ENCODE measurements around the gene SLC43A1. TPM values are rescaled to one million over a fixed set of nuclear protein-coding genes. Genes with fewer than 3 reads are reported as not detected.

Gene SLC43A1
- total RNA-seq, 2 donors from 2014 or later: 8.4 to 9.1 TPM

DNA sequence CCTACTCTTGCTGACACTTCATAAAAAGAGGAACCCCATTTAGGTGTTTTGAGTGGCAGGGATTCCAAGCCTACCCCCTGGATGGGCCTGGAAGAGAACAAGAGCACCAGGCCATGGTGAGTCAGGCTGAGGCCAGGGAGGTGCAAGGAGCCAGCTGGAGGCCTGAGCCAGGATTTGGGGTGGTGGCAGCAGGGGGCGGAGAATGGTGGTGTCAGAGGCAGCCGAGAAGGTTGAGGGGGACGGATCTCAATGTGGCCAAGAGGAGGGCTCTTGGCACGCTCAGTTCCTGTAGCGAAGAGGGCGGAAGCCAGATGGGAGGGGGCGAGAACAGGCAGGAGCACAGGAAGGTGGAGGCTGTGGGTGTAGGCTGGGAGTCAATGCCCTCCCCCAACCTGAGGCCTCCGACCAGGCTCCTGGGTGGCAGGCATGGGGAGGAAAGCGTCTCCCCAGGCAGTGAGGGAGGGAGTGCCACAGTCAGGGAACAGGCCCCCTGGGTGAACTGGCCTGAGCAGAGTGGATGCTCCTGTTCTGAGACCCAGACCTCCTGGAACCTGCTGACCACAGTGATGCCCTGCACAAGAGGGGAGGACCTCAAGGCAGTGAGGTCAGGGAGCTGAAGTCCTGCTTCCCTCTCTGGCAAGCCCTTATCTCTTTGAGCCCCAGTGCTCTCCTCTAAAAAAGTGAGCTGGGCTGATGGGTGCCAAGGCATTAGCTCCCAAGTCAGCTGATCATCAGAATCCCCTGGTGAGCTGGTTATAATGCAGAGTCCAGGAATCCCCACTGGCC, 41.3 kb downstream of the SLC43A1 start:
- Histone ChIP-seq H3K9ac (ENCODE audit: extremely low read depth, low read length, poor library complexity, severe bottlenecking) (no peak overlapping the region), H3K4me3 (ENCODE audit: low read length) (no peak overlapping the region), H3K4me1 (ENCODE audit: control insufficient read depth, insufficient read depth, low read length) (no peaks in the 10 kb centered on the region), H3K27me3 (ENCODE audit: control insufficient read depth, insufficient read depth, low read length, poor library complexity, severe bottlenecking) (peaks cover 89% of the 10 kb centered on the region), H3K9me3 (ENCODE audit: control insufficient read depth, low read length) (no peaks in the 10 kb centered on the region), H3K36me3 (ENCODE audit: control insufficient read depth, insufficient read depth, low read length) (no peaks in the 10 kb centered on the region), H3K27ac (ENCODE audit: low read depth, low read length) (no peak overlapping the region)
- TF ChIP-seq, protein P1, sequence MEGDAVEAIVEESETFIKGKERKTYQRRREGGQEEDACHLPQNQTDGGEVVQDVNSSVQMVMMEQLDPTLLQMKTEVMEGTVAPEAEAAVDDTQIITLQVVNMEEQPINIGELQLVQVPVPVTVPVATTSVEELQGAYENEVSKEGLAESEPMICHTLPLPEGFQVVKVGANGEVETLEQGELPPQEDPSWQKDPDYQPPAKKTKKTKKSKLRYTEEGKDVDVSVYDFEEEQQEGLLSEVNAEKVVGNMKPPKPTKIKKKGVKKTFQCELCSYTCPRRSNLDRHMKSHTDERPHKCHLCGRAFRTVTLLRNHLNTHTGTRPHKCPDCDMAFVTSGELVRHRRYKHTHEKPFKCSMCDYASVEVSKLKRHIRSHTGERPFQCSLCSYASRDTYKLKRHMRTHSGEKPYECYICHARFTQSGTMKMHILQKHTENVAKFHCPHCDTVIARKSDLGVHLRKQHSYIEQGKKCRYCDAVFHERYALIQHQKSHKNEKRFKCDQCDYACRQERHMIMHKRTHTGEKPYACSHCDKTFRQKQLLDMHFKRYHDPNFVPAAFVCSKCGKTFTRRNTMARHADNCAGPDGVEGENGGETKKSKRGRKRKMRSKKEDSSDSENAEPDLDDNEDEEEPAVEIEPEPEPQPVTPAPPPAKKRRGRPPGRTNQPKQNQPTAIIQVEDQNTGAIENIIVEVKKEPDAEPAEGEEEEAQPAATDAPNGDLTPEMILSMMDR (conservative IDR thresholded peaks at IDR 0.05): no peak
- Mint-ChIP-seq H3K4me3 (no peak overlapping the region), H3K27ac (no peak overlapping the region), H3K9me3 (no peaks in the 10 kb centered on the region), H3K4me1 (peaks cover 2% of the 10 kb centered on the region), H3K27me3 (ENCODE audit: insufficient read depth) (peaks cover 86% of the 10 kb centered on the region), H3K36me3 (ENCODE audit: low read depth) (no peaks in the 10 kb centered on the region)
- DNase-seq: peak; percentile 60
- 60 to 73% methylated on average over 4 to 9 of the region's 9 CpGs for WGBS, 2 experiments (ENCODE audit: insufficient coverage in 1 of 2, insufficient read length in 1 of 2)

DNA sequence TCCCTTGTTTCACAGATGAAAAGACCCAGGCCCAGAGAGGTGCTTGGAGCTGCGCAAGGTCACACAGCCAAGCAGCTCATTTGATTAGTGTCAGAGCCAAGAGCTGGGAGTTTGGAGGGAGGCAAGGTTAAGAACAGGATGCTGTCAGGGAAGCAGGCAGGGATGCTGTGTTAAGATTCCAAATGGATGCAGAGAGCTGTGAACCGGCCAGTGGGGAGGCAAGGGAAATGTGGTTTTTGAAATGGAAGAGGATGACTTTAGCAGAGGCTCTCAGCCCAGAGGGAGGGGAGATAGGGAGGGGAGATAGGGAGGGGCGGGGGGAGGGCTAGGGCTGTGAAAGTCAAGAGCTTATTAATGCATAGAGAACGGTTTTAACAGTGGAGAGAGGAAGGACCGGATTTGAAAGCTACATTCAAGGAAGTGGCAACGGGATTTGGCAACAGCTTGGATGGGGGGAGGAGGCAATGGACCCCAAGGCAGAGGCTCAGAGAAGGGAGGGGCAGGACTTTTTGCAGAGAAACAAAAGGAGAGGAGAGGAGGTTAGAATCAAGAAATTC, 42.1 kb downstream of the SLC43A1 start:
- no peak overlapping the region for H3K4me3 ChIP-seq (ENCODE audit: low read length)
- H3K4me1 Mint-ChIP-seq: peaks cover 2% of the 10 kb centered on the region
- no peaks in the 10 kb centered on the region for H3K4me1 ChIP-seq (ENCODE audit: control insufficient read depth, insufficient read depth, low read length)
- peaks cover 89% of the 10 kb centered on the region for H3K27me3 ChIP-seq (ENCODE audit: control insufficient read depth, insufficient read depth, low read length, poor library complexity, severe bottlenecking)
- H3K4me3 Mint-ChIP-seq: no peak overlapping the region
- 19 to 40% methylated on average over 3 to 6 of the region's 6 CpGs for WGBS, 2 experiments (ENCODE audit: insufficient coverage in 1 of 2, insufficient read length in 1 of 2)
- H3K9me3 ChIP-seq (ENCODE audit: control insufficient read depth, low read length): no peaks in the 10 kb centered on the region
- no peak overlapping the region for H3K27ac Mint-ChIP-seq
- H3K9ac ChIP-seq (ENCODE audit: extremely low read depth, low read length, poor library complexity, severe bottlenecking): no peak overlapping the region
- no peaks in the 10 kb centered on the region for H3K36me3 ChIP-seq (ENCODE audit: control insufficient read depth, insufficient read depth, low read length)
- H3K27ac ChIP-seq (ENCODE audit: low read depth, low read length): no peak overlapping the region
- no peaks in the 10 kb centered on the region for H3K9me3 Mint-ChIP-seq
- TF ChIP-seq, protein P1 (conservative IDR thresholded peaks at IDR 0.05): no peak
- H3K36me3 Mint-ChIP-seq (ENCODE audit: low read depth): no peaks in the 10 kb centered on the region
- peaks cover 85% of the 10 kb centered on the region for H3K27me3 Mint-ChIP-seq (ENCODE audit: insufficient read depth)
- DNase-seq: peak; percentile 45

DNA sequence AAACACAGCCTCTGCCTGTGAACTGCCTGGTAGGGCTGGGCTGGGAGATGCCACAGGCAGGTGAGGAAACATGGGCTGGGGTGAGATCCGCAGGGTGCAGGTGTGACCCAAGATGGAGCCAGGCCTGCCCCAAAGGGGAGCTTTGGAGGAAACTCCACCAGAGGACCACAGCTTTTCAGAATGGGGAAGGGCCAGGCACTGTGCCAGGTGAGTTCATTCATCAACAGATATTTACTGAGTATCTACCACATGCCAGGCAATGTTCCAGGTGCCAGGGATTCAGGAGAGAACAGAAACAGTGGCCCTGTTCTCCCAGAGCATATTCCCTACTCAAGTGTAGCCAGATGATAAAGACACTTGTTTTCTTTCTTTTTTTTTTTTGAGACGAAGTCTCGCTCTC, 44.0 kb downstream of the SLC43A1 start:
- H3K27ac ChIP-seq (ENCODE audit: low read depth, low read length): no peak overlapping the region
- H3K9me3 ChIP-seq (ENCODE audit: control insufficient read depth, low read length): no peaks in the 10 kb centered on the region
- Mint-ChIP-seq H3K4me1 (peaks cover 7% of the 10 kb centered on the region), H3K27ac (no peak overlapping the region), H3K27me3 (ENCODE audit: insufficient read depth) (peaks cover 84% of the 10 kb centered on the region), H3K9me3 (no peaks in the 10 kb centered on the region), H3K36me3 (ENCODE audit: low read depth) (no peaks in the 10 kb centered on the region), H3K4me3 (no peak overlapping the region)
- H3K4me1 ChIP-seq (ENCODE audit: control insufficient read depth, insufficient read depth, low read length): no peaks in the 10 kb centered on the region
- 86% methylated on average over 3 of the region's 3 CpGs; no CpG with 5 or more reads in 1 of the 2 experiments for WGBS, 2 experiments (ENCODE audit: insufficient coverage in 1 of 2, insufficient read length in 1 of 2)
- TF ChIP-seq, protein P1 (conservative IDR thresholded peaks at IDR 0.05): no peak
- peaks cover 89% of the 10 kb centered on the region for H3K27me3 ChIP-seq (ENCODE audit: control insufficient read depth, insufficient read depth, low read length, poor library complexity, severe bottlenecking)
- no peak overlapping the region for H3K9ac ChIP-seq (ENCODE audit: extremely low read depth, low read length, poor library complexity, severe bottlenecking)
- DNase-seq: no peak
- H3K4me3 ChIP-seq (ENCODE audit: low read length): no peak overlapping the region
- H3K36me3 ChIP-seq (ENCODE audit: control insufficient read depth, insufficient read depth, low read length): no peaks in the 10 kb centered on the region

Measured in endodermal cell (in vitro differentiated cells).